Measurements from ENCODE around the gene RAVER2.
"Not testable (repeated sequence)": the region's sequence is repeated elsewhere in the genome, so short reads cannot be mapped to it uniquely, and the experiment has no call there.

Gene RAVER2

GRCh38 chr1:64744492-64745180 is at the start of gene RAVER2:
Gene RAVER2 (plus strand): TSS chr1:64745075. CDS start chr1:64745173, 98 bp downstream.
- DNase-seq, result no peak

- DNase-seq, result no peak
These were observed 48.0 kb upstream of the RAVER2 start for GRCh38 chr1:64696879-64697278.

GRCh38 chr1:64699327-64699726 is 45.5 kb upstream of the RAVER2 start:
- no peak for DNase-seq

GRCh38 chr1:64701071-64701470 is 43.8 kb upstream of the RAVER2 start:
- DNase-seq, result no peak

GRCh38 chr1:64701886-64702285 is 43.0 kb upstream of the RAVER2 start:
- DNase-seq, result no peak

GRCh38 chr1:64702670-64703069 is 42.2 kb upstream of the RAVER2 start:
- DNase-seq, result not testable (repeated sequence)

GRCh38 chr1:64703600-64703999 is 41.3 kb upstream of the RAVER2 start:
- DNase-seq, result no peak

GRCh38 chr1:64705591-64705990 is 39.3 kb upstream of the RAVER2 start:
- DNase-seq, result no peak

GRCh38 chr1:64711266-64711665 is 33.6 kb upstream of the RAVER2 start:
- DNase-seq, result no peak

GRCh38 chr1:64712049-64712448 is 32.8 kb upstream of the RAVER2 start:
- no peak for DNase-seq

GRCh38 chr1:64715186-64715585 is 29.7 kb upstream of the RAVER2 start:
- DNase-seq, result no peak

- DNase-seq, result no peak
These were observed 23.7 kb upstream of the RAVER2 start for GRCh38 chr1:64721135-64721534.

GRCh38 chr1:64721576-64722145 is 23.2 kb upstream of the RAVER2 start:
- no peak for DNase-seq

- DNase-seq, result no peak
These were observed 17.0 kb upstream of the RAVER2 start for GRCh38 chr1:64727861-64728260.

- DNase-seq, result no peak
These were observed 11.1 kb upstream of the RAVER2 start for GRCh38 chr1:64733581-64734286.

GRCh38 chr1:64734287-64734652 is 10.6 kb upstream of the RAVER2 start:
- DNase-seq, result no peak

- not testable (repeated sequence) for DNase-seq
These were observed 4.2 kb upstream of the RAVER2 start for GRCh38 chr1:64740687-64741086.

GRCh38 chr1:64743954-64744491 is 852 bp upstream of the RAVER2 start:
- no peak for DNase-seq

GRCh38 chr1:64745181-64745985 is 508 bp downstream of the RAVER2 start:
- DNase-seq, result no peak

GRCh38 chr1:64745986-64746940 is 1.4 kb downstream of the RAVER2 start:
- peak; percentile 1 for DNase-seq

GRCh38 chr1:64748222-64748621 is 3.3 kb downstream of the RAVER2 start:
- DNase-seq, result no peak

GRCh38 chr1:64748706-64749105 is 3.8 kb downstream of the RAVER2 start:
- DNase-seq, result no peak

All from MV-4-11 (cell line).